ENCODE data around the gene GH2. TPM values are rescaled to one million over a fixed set of nuclear protein-coding genes. Genes with fewer than 3 reads are reported as not detected.

Gene GH2
- total RNA-seq: not detected

DNA sequence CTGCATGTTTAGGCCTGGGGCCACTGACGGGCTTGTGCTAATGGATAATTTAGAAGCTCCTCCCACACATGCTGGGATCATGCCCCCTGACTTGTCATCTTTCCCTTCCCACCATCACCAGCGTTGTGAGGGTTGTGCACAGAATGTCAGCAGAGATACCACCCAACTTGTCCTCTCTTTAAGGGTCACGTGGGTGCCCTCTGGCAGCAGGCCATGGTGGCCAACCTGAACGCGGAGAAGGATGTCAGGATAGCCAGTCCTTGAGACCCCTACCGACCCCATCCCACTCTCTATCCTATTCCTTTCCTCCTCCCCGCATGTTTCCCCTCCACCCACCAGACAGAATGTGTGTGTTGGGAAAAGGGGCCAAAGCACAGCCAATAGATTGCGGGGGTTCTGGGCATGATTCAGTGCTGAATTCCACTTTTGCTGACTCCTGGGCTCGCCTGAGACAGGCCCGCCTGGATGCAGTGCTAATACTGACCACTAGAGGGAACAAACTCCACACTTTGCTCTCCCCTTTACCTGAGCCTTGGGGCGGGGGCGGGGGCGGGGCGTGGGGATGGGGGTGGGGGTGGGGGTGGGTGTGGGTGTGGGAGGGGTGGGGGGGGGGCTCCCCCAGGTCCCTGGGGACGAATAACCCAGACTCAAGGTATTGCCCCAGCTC lies at the start of gene GH2:
TSS of gene GH2 (minus strand) at position 10 of the 667 bp plus-strand sequence. CDS start 143 bp downstream, outside the sequence.
- Histone ChIP-seq H3K27me3 (no peaks in the 10 kb centered on the region), H3K27ac (no peak within 1 kb of the TSS), H3K4me1 (no peaks in the 10 kb centered on the region), H3K36me3 (no peaks in the 10 kb centered on the region), H3K9me3 (no peaks in the 10 kb centered on the region), H3K4me3 (no peak within 1 kb of the TSS)
- TF ChIP-seq, protein P1, sequence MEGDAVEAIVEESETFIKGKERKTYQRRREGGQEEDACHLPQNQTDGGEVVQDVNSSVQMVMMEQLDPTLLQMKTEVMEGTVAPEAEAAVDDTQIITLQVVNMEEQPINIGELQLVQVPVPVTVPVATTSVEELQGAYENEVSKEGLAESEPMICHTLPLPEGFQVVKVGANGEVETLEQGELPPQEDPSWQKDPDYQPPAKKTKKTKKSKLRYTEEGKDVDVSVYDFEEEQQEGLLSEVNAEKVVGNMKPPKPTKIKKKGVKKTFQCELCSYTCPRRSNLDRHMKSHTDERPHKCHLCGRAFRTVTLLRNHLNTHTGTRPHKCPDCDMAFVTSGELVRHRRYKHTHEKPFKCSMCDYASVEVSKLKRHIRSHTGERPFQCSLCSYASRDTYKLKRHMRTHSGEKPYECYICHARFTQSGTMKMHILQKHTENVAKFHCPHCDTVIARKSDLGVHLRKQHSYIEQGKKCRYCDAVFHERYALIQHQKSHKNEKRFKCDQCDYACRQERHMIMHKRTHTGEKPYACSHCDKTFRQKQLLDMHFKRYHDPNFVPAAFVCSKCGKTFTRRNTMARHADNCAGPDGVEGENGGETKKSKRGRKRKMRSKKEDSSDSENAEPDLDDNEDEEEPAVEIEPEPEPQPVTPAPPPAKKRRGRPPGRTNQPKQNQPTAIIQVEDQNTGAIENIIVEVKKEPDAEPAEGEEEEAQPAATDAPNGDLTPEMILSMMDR (IDR thresholded peaks at IDR 0.05): peak in 4 of 5 experiments; percentile 21 to 64 (median 58)
- TF ChIP-seq EP300 (IDR thresholded peaks at IDR 0.05): no peak
- DNase-seq (ENCODE audit: low spot score in 2 of 2): peak in 1 of 2 donors; percentile 67
- 29 to 37% methylated on average over 15 of the region's 15 CpGs for WGBS, 2 donors

DNA sequence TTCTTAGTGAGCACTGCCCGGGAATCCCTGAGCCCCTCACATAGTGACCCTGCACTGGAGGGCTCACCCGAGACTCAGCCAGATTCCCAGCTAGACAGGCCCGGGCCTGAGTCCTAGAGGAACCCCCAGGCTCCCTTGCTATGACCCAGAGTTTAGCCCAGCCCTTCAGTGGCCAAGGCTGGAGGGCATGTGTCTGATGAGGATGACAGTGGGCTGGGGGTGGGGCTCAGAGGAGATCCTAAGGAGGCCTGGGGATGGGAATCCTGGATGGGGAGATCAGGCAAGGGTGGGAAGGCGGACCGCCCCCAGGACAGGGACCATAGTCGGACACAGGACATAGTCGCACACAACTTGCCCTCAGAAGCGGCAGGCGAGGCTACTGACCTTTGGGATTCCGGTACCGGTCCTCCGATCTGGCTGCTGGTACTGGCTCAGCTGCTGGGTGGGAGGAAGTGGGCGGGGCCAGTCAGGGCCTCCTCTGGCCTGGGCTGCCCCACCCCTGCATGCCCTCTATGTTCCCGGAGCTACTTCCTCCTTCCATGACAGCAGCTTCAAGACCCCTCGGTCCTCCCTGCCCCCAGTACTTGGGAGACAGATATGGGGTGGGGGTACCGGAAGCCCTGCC lies 49.3 kb upstream of the GH2 start:
- H3K9me3 ChIP-seq: no peaks in the 10 kb centered on the region
- H3K4me3 ChIP-seq: peak overlapping the region in 1 of 4 donors; percentile 42
- H3K36me3 ChIP-seq: no peaks in the 10 kb centered on the region
- H3K27me3 ChIP-seq: no peaks in the 10 kb centered on the region
- 45 to 77% methylated on average over 8 to 16 of the region's 16 CpGs for WGBS, 2 donors
- H3K27ac ChIP-seq: peak overlapping the region in 2 of 4 donors; percentile 48 to 52
- H3K4me1 ChIP-seq: peaks cover 0 to 22% (median 3%) of the 10 kb centered on the region in 4 donors
- DNase-seq (ENCODE audit: low spot score in 2 of 2): peak; percentile 31 to 50
- TF ChIP-seq EP300 (IDR thresholded peaks at IDR 0.05) (no peak), POLR2A (IDR thresholded peaks at IDR 0.05) (no peak)
- TF ChIP-seq, protein P1 (IDR thresholded peaks at IDR 0.05): no peak

DNA sequence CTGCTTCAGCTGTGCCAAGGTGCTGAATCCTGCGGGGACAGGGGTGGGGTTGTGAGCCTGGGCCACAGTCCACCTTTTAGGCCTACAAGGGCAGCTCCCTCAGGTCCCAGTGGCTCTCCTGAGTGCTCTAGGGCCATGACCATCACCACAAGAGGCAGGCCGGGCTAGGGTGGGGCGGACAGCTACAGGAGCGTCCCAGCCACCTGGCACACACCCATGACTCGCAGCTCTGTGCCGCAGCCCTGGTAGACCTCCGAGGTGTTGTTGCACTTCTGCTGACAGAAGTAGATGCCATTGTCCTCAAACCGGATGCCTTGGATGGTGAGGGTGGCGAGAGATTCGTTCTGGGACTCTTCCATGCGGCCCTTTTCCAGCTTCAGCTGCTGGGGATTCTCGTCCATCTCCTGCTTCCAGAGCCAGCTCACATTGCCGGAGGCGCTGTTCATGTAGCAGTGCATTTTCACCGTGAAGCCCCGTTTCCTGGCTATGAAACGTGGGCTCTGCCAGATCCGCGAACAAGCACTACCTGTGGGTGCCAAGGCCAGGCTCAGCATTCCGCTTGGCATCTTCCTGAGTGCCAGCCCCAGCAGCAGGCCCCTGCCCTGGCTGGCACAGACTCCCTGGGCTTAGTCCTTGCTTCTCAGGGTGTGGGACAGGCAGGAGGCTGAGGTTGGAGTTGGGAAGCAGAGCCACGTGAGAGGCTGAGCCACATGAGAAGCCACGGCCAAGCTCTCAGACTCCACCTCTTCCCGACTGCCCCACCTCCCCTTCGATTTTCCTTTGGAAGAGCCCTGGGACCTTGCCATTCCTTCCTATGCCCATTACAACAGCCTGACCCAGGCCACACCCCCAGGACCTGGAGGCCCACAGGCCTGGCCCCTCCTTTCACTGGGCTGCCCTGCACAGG lies 48.4 kb upstream of the GH2 start:
- WGBS, 2 donors: 86 to 89% methylated on average over 21 to 24 of the region's 24 CpGs
- no peaks in the 10 kb centered on the region for H3K27me3 ChIP-seq
- DNase-seq (ENCODE audit: low spot score in 2 of 2): no peak
- peak overlapping the region in 1 of 4 donors; percentile 48 for H3K27ac ChIP-seq
- no peaks in the 10 kb centered on the region for H3K9me3 ChIP-seq
- H3K36me3 ChIP-seq: no peaks in the 10 kb centered on the region
- TF ChIP-seq POLR2A (IDR thresholded peaks at IDR 0.05): no peak
- no peak for TF ChIP-seq EP300 (IDR thresholded peaks at IDR 0.05)
- TF ChIP-seq, protein P1 (IDR thresholded peaks at IDR 0.05): no peak
- H3K4me1 ChIP-seq: peaks cover 0 to 22% (median 3%) of the 10 kb centered on the region in 4 donors
- peak overlapping the region in 1 of 4 donors; percentile 42 for H3K4me3 ChIP-seq

DNA sequence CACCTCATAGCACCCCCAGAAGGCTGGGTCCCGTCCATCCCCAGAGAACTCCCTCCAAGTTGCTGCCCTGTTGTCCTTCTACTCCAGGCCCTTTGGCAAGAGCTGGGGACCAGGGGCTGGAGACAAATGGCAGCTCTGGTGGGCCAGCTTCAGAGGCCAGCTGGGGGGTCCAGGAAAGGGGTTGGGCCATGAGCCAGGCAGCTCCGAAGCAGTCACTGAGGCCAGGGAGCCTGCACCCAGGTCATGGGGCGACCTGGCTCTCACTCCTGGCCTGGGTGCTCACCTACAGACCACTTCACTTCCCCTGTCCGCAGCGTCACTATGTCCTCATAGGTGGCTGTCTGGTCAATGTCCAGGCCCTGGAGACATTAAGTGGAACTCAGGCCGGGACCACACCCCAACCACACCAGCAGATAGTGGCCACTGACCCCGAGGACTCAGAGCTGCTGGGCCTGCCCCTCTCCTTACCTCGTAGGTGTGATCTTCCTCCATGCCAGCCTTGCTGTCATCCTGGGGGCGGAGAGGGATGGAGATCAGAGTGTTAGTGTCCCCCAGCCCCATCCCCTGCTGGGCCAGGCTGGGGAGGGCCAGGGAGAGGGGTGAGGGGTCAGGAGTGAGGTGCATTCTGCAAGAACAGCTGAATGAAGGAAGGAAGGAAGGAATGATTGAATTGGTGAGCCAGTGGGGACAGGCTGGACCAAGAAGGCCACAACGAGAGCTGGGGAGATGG lies 47.4 kb upstream of the GH2 start:
- H3K36me3 ChIP-seq: no peaks in the 10 kb centered on the region
- 89% methylated on average over 9 to 10 of the region's 10 CpGs for WGBS, 2 donors

More for the DNA sequence above, 47.4 kb upstream of the GH2 start:
- DNase-seq (ENCODE audit: low spot score in 2 of 2): no peak
- Histone ChIP-seq H3K9me3 (no peaks in the 10 kb centered on the region), H3K4me3 (no peak overlapping the region), H3K4me1 (peaks cover 0 to 22% (median 3%) of the 10 kb centered on the region in 4 donors), H3K27ac (no peak overlapping the region), H3K27me3 (no peaks in the 10 kb centered on the region)
- TF ChIP-seq POLR2A (IDR thresholded peaks at IDR 0.05) (no peak), EP300 (IDR thresholded peaks at IDR 0.05) (no peak)
- TF ChIP-seq, protein P1 (IDR thresholded peaks at IDR 0.05): no peak
